GM12873 (cell line): ENCODE results near the gene NSG1.

Source experiments
- TF ChIP-seq, protein P1 (sequence below): IDR thresholded peaks from 2 replicates; pipeline ENCODE4 v1.5.1; 2012; ENCODE audit warnings: low read depth, mild to moderate bottlenecking, moderate library complexity, low read length, control low read depth; ENCODE audit not compliant: insufficient read depth; ENCODE audit errors: missing control alignments

The NSG1 gene

DNA sequence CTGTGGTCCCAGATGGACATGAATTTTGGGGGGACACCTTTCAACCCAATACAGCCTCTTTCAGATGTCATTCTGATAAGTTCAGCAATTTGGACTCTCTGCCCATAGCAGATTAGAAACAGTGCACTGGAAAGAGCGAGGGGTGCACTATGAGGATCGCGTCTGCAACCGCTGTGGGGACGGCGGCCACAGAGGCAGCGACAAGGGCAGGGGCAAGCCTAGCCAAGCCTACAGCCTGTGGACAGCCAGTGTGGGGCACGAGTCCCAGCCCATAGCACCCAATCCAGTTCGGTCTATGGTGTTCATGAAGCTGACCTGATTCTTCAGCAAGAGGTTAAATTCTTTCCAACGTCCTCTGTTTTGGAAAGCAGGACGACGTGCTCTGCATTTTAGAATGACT lies 9.7 kb upstream of the NSG1 start:
- TF ChIP-seq, protein P1, sequence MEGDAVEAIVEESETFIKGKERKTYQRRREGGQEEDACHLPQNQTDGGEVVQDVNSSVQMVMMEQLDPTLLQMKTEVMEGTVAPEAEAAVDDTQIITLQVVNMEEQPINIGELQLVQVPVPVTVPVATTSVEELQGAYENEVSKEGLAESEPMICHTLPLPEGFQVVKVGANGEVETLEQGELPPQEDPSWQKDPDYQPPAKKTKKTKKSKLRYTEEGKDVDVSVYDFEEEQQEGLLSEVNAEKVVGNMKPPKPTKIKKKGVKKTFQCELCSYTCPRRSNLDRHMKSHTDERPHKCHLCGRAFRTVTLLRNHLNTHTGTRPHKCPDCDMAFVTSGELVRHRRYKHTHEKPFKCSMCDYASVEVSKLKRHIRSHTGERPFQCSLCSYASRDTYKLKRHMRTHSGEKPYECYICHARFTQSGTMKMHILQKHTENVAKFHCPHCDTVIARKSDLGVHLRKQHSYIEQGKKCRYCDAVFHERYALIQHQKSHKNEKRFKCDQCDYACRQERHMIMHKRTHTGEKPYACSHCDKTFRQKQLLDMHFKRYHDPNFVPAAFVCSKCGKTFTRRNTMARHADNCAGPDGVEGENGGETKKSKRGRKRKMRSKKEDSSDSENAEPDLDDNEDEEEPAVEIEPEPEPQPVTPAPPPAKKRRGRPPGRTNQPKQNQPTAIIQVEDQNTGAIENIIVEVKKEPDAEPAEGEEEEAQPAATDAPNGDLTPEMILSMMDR: no peak

DNA sequence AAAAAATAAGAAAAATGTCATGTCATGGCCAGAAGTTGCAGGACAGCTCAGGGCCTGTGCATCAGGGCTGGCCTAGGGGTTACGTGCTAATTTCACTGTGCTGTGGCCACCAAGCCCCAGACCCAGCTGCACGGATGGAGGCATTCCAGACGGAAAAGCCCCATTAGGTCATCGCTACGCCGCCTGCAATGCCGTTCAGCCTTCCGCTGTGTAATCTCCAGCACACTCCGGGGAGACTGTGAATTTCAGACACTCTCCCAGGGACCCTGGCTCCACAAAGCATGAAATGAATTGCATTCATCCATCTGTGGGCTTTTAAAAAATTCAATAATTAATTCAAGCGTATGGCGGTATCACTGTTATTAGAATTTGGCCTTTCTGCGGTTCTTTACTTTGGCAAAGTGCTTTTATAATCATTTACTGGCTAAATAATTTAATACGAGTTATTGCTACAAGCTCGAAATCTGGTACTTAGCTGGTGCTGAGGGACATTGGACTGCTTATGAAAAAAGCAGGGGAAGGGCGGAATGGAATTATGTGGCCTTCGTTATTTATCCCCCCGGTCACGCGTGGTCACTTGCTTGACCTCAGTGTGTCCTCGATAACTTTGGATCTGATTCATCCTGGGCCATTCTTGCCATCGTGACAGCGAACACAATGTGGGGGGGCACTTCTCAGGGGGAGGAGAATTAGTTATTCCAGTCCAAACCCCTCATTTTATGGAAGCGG lies 9.0 kb upstream of the NSG1 start:
- TF ChIP-seq, protein P1: no peak

GRCh38 chr4:4379540-4380087 lies 7.3 kb upstream of the NSG1 start:
- TF ChIP-seq, protein P1: no peak

GRCh38 chr4:4383085-4383484 lies 3.8 kb upstream of the NSG1 start:
- TF ChIP-seq, protein P1: no peak

GRCh38 chr4:4384837-4385236 lies 2.1 kb upstream of the NSG1 start:
- TF ChIP-seq, protein P1: peak; percentile 55

- TF ChIP-seq, protein P1: no peak
These were observed 1.1 kb upstream of the NSG1 start for GRCh38 chr4:4385729-4386295.

DNA sequence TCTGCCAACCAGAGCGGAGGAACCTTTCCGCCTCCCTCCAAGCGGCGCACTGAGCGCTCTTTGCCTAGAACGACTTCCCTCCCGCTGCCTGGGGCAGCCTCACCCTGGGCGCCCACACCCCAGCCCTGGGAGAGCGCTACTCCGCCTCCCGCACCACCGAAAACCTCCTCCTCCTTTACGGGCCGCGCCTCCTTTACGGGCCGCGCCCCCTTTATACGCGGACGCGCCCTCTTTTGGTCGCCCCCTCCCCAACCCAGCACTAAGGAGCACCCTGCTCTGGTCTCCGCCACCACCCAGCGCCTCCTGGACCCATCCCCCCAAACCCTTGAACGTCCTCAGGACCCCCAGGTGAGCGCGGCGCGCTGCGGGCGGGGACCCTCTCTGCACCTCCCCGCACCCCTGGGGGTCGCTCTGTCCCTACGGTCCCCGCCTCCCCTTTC lies 586 bp upstream of the NSG1 start:
- TF ChIP-seq, protein P1: no peak
